Activated CD8-positive, alpha-beta memory T cell treated with anti-CD3 and anti-CD28 coated beads, Interleukin-2, amount 50 U/mL, for 1 hour (primary cell): ENCODE measurements around the gene PRKCE.

Experiments used
- DNase-seq: peaks from one replicate; pipeline ENCODE4 v3.0.0-alpha.2; 2020; ENCODE audit errors: extremely low read depth

The PRKCE gene

DNA sequence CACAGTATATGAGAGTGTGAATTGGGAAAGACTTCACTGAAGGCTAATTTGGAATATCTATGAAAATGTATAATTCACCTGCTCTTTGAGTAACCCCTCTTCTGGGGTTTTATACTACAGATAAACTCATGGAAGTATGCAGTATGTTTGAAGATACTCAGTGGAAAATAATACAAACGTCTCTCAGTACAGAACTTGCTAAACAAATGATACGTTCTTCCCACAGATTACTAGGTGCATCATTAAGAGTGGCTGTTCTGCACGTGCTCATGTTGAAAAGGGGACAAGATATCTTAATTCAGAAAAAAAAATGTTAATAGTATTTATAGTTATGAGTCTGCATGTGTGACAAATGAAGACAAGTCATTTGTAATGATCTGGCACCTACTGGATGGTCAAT lies 575.5 kb downstream of the PRKCE start:
- DNase-seq, result no peak

DNA sequence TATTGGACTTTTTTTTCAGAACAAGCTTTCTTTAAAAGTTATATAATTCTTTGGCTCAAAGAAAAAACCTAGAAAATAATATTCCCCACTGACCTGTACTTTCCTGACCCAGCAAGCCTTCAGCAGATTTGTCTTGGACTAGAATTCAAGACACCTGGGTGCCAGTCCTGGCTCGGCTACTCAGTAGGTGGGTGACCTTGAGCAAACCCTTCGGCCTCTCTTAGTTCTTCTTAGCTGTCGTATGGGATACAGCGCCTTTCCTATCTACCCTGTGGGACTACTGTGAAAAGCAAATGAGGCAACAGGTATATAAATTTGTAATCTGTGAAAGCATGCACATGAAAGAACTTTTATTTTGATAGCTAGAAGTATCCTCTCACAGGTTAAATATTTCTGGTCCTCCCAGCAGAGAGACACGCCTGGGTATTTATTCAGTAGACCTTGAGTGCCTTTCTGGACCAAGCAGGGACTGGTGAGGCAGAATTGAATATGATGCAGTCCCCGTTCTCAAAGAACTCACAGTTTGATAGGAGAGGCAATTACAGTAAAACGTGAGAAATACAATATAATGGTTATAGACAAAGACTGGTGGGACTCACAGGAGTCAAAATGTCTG lies 576.3 kb downstream of the PRKCE start:
- DNase-seq, result no peak

DNA sequence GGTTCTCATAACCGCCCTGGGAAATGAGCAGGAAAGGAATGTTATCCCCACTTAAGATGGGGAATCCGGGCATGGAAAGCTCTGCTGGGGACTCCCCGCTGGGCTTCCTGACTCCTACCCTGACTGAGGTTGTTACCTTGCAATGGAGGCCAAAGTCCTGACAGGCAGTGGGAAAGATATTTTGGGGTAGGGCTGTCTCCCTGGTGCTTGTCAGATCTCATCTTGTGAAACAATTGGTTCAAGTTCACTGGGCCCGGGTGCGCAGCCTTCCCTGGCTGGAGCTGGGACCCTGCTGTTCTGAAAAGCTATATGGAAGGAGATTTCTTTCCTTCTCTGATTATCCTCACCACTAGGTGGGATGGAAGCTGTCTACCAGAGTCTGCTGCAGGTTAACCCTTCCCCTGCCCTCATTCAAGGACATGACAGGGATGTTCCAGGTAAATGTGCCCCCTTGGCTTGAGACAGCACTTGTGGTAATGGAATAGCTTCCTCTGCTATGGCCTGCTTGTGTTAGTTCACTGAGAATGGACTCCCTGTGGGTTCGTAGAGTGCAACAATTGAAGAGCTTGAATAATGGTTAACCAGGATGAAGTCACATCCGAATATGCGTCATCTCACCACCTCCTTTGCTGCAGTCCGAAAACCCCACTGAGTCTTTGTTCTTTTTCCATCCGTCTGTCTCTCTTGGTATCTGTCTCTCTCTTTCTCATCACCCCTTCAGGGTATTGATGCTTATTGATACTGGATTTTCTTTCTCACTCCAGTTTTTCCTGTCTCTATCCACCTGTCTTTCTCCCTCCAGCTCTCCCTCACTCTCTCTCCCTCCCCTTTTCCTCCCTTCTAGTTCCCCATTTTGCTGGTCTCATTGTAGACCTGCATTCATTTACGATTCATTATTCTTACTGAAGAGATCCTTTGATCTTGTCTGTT lies 577.9 kb downstream of the PRKCE start:
- no peak for DNase-seq

DNA sequence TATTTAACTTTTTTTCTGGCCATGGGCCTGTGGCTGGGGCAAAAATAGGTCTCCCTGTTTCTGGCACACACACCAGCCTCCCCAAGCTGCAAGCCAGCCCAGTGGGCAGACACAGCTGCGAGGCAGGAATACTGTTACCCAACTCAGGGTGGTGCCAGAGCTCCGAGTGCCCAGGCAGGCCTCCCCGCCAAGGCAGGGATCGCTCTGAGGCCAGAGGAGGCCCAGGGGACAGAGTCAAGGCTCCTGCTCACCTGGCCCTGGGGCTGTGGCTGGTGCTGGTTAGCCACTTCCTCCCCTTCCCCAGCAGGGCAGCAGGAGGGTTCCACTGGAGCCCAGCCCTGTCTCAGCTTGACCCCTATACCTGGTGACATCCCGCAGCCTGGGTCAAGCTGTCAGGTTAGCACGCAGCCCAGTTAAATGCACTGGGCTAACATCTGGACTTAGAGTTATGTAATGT lies 578.7 kb downstream of the PRKCE start:
- DNase-seq, result no peak

DNA sequence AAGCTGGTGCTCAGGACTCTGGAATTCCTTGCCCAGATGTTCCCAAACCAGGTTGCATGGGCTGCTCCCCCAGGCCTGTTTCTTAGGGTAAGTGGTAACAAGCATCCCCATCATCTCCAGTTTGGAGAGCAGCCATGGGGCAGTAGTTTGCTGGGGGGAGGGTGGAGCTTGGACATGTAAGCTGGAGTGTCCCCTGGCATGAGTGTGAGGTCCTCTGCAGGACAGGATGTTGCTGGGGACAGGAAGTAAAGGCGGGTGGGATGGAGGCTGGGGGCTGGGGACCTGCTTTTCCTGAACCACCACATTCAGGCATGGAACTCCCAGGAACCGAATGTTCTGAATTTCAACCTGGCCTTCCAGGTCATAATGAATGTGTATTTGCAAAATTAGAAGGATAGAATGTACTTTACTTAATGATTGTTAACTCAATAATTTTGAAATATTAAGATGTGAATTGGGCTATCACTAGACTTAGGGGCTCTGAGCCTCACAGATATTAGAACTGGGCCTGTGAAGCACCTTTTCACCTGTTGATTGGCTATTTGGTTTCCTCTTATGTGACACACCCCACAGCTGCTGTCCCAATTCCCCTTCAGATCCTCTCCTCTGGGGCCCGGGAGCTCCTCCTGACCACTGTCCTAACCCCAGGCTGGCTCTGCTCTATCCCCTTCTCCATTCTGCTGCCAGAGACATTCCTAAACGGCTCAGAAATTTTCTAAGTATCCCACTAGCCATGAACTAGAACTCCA lies 579.4 kb downstream of the PRKCE start:
- DNase-seq, result no peak

DNA sequence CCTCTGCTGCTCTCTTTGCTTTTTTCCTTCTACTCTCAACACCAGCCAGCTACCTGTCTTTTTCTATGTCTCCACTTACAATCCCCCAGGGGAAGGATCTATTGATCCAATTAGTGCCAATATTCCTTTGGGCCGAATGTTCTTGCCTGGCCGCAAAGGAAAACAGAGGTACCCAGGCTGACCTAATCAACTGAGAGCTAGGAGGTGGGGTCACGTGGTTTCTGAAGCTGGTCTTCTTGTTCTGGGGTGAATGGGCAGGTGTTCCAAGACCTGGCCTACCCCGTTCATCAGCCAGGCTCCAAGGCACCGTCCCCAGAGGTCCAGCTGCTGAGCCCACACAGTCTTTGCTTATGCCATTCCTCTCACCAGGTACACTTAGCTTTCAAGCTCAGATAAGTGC lies 580.2 kb downstream of the PRKCE start:
- DNase-seq, result no peak

DNA sequence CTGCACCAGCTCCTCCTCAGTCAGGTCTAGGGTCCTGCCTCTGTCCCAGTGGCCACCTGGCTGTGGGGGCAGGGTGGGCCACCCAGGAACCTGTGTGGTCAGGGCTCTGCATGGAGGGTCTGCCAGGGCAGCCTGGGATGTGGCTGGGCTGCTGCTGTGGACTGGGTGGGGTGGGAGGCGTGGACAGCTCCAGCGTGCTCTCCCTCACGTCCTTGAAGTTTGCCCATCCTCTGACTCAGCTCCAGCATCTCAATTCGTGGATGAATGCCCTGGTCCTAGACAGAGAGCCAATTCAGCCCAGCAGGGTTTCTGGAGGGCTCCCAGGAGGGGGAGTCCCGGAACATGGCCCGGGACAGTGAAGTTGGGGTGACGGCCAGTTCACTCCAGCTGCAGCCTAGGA lies 581.4 kb downstream of the PRKCE start:
- no peak for DNase-seq

DNA sequence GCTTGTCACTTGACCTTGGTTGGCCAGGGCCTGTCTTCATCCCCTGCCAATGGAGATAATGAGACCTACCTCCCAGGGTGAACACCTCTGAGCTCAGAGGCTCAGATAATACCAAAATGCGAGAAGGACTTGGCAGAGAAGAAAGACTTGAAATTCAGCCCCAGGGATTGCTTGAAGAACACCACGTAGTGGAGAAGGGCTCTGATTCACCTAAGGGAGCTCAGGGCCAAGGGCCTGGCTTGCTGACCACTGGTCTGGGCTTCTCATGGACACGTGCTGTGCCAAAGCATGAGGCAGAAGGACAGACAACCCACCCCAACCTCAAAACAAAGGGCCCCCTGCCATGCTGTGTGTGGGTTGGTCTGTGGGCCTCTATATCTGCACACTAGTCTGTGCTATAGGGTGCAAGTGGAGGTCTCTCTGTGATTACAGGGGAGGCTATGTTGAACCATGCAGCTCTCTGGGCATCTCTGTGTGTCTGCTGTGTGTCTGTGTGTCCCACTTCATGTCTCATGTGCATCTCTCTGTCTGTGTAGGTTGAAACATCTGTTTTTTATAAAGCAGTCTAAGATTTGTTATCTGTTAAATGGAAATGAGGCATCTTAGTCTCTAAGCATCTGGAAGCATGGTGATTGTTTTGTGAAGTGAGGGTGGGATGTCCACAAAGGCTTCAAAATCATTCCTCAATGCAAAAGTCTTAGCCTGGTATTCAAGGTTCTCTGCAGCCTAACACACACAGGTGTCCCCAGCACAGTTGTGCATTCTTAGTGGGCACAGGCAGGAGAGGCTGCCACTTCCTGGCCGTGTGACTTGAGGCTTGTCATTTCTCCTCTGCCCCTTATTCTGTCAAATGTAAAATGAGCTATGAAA lies 584.8 kb downstream of the PRKCE start:
- no peak for DNase-seq

DNA sequence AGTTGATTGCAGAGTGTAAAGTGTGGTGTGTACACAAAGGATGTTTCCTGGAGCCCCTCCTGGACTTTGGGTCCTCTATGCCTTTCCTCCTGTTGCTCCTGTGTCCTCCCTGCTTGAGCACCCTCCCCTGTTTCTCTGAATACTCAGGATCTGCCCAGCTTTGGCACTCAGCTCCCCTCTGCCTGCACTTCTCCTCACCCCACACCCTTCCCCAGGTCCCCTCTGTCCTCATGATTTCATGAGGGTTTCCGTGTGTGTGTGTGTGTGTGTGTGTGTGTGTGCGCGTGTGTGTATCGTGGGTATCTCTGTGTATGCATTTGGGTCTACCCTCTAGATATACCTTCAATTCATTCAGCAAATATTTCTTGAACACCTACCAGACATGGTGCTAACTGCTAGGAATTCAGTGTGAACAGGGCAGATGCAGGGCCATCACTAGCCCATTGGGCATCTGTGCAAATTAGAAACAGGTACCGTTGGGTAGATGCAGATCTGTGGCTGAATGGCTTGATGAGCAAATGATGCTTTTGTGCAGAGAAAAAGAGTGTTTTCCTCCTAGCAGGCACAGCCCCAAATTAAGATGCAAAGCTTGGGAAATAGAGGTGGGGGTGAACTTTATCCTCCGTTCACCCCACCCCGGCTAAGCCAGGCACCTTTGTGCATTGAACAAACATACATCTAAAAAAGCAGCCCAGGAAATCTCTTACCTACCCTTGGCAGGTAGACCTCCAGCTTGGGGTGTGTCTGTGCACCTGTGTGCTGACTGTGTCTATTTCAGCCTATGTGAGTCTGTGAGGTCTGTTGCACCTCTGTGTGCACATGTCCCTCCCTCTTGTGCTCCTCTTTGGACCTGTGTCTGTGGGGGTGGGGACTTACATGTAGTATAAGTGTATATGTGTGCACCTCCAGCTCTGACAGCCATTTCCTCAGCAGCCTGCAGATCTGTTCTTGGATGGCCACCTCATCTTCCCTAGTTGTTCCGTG lies 585.7 kb downstream of the PRKCE start:
- DNase-seq, result no peak
